NB4 (cell line): ENCODE measurements around the gene BRD7.

Source experiments
- CTCF ChIP-seq: IDR thresholded peaks from one replicate; pipeline ENCODE4 v1.5.1; 2012; ENCODE audit warnings: low read depth, low read length
- POLR2A ChIP-seq: IDR thresholded peaks from 2 replicates; pipeline ENCODE4 v1.6.1; 2011; ENCODE audit warnings: mild to moderate bottlenecking; ENCODE audit not compliant: insufficient read length; ENCODE audit errors: extremely low read depth
- TF ChIP-seq, protein P1 (sequence below): IDR thresholded peaks from 2 replicates; pipeline ENCODE4 v1.6.1; 2011; ENCODE audit warnings: low read depth, low read length

DNA sequence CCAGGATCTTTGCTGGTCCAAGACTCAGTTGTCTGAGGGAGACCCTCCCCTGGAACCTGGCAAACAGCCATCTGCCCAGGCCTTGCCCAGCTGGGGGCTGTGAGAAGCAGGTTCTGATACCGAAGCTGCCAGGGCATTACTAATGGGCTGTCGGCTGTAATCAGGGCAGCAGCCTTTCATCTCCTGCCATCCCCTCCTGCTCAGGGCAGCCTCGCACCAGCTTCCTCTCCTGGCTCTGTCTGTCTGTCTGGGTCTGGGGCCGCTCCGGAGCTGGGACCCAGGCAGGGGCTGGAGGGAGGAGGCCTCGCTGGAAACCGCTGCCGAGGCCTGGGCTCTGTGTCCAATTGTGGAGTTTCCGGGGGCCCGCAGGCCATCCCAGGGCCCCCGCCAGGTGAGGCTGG is 21.6 kb upstream of the BRD7 start:
- TF ChIP-seq, protein P1, sequence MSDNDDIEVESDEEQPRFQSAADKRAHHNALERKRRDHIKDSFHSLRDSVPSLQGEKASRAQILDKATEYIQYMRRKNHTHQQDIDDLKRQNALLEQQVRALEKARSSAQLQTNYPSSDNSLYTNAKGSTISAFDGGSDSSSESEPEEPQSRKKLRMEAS, result no peak
- TF ChIP-seq CTCF, result no peak
- no peak for TF ChIP-seq POLR2A
